ENCODE results near the gene GOLGA8Q. TPM values are rescaled to one million over a fixed set of nuclear protein-coding genes. Genes with fewer than 3 reads are reported as not detected.
"Not testable (repeated sequence)": the region's sequence is repeated elsewhere in the genome, so short reads cannot be mapped to it uniquely, and the experiment has no call there.

GOLGA8Q gene, protein sequence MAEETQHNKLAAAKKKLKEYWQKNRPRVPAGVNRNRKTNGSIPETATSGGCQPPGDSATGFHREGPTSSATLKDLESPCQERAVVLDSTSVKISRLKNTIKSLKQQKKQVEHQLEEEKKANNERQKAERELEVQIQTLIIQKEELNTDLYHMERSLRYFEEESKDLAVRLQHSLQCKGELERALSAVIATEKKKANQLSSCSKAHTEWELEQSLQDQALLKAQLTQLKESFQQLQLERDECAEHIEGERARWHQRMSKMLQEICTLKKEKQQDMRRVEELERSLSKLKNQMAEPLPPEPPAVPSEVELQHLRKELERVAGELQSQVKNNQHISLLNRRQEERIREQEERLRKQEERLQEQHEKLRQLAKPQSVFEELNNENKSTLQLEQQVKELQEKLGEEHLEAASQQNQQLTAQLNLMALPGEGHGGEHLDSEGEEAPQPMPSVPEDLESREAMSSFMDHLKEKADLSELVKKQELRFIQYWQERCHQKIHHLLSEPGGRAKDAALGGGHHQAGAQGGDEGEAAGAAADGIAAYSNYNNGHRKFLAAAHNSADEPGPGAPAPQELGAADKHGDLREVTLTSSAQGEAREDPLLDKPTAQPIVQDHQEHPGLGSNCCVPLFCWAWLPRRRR
- 1 to 10 TPM in 2 of 4 donors, under 1 TPM in 2; 0.31 to 3.3 (median 1.7) TPM for polyA plus RNA-seq (ENCODE audit: insufficient read length in 4 of 4)

DNA sequence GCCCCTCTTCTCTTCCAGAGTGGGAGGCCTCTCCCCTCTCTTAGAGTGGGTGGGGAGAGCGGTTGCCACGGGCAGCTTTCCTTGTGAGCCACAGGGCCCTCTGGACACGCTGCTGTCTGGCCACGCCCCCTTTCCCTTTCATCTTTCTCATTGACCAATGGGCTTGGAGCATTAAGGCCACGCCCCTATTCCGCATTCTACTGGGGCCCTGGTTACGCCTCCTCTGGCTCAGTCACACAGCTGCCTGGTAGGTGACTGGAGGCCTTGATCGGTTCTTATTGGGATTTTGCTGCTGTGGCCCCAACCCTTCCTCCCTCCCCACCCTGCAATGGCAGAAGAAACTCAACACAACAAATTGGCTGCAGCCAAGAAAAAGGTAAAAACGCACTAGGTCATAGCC, at the start of gene GOLGA8Q:
Gene GOLGA8Q (plus strand): TSS at position 301 of the 400 bp plus-strand sequence. CDS start 28 bp downstream, at position 329.
- DNase-seq (ENCODE audit: low read depth in 4 of 4, low spot score in 2 of 4), result not testable (repeated sequence)

DNA sequence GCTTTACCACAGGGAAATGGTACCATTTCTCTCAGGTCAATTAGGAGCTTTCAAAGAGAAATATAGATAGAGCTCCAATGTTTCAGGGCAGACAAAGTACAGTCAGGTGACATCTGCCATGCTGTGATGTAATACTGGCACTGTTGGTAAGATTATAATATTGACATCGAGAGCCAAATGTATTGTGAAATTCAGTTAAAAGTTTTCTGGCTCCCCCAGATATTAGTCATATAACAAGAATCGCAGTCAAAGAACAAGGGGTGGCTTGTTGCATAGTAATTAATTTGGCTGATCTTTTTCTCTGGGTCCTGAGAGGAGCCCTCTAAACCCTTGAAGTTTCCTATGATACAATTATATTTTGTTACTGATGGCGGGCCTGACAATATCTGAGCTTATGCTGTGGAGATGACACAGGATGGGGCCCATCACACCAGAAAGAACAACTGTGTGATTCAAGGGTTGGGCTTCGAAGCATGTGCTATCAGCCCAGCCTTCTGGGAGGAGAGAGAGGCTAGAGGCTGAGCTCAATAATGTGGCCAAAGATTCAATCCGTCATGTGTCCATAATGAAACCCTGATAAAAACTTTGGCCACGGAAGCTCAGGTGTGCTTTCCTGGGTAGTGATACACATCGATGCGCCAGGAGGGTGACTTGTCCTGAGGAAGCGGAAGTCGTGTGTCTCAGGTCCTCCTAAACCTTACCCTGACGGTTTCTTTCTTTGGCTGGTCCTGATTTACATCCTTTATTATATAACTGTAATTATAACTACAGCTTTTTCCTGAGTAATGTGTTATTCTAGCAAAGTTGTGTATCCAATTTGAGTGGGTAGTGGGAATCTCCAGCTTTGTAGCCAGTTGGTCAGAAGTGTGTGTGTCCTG, 48.7 kb upstream of the GOLGA8Q start:
- not testable (repeated sequence) for DNase-seq (ENCODE audit: low read depth in 4 of 4, low spot score in 2 of 4)

DNA sequence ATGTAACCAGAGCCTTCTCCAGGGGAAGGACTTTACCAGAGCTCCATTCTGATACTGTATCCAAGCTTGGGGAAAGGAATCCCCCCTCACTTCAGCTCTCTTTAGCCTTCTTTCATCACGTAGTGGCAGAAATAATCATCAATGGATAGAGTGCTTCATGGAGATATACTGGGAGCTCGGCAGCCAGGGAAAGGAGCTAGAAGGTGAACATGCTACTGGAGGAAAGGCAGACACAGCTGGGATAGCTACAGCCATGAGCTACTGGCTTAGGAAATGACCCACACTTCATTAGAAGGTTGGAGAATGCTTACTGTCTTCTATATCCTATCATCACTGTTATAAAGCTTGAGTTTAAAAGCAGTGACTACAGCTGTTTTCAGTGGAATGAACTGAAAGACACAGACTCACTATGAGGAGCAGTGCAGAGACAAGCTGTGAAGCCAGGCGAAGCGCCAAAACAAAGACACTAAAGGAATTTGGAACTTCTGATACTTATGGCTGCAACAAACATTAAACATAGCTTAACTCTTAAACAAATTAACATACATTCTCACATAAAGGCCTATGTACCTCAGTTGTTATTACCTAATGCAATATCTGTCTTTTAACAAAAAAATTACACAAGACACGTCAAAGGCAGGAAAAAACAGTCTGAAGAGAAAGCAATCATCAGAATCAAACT, 47.5 kb upstream of the GOLGA8Q start:
- peak in 2 of 4 donors; percentile 6 to 7 for DNase-seq (ENCODE audit: low read depth in 4 of 4, low spot score in 2 of 4)

DNA sequence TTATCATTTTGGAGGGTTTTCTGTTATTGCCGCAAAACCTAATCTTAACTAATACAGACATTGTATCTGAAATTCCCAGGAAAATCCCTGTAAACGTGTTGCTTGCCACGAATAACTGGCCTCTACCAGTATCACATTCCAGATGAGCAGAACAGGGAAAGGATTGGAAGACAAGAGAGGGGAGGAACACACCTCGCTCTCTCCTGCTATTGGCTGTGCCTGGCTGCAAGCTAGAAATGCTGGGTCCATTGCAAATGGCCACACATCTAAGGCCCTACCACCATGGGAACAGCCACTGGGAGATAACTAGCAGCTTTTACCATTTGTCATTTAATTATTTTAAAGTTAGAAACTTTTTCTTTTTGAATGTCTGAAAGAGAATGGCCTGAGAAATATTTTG, 37.3 kb upstream of the GOLGA8Q start:
- not testable (repeated sequence) for DNase-seq (ENCODE audit: low read depth in 4 of 4, low spot score in 2 of 4)

DNA sequence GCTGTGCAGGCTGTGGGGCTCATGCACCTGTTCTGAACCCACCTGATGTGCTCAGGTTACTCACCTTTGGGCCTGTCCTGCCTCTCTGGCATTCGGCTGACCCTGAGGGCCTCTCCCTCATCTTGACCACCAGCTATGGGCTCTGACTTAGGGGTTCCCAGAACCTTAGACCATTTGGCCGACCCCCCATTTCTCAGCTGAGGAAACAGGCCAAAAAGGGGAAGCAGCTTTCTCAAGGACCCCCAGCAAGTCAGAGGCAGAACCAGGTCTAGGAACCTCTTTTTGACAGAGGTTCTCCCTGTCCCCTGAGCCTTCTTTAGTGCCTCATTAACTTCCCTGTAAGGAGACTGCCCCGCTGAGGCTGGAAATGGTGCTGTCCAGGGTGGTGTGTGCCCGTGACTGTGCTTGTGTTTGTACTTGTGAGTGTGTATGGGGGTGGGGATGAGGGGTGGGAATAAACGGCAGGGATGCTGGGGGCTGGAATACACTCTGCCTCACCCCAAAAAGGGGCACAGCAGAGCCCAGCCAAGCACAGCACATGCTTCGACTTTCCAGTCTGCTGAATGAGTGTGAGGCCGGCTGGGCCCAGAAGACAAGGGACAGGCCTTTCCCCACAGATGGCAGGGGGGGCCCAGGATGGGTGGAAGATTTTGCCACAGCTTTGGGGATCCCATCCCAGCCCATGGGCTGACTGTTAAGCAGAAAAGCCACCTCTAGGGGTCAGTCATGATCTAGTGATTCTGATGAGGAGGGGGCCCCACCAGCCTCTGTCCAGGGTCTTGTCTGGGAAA, 28.2 kb upstream of the GOLGA8Q start:
- DNase-seq (ENCODE audit: low read depth in 4 of 4, low spot score in 2 of 4), result not testable (repeated sequence)

DNA sequence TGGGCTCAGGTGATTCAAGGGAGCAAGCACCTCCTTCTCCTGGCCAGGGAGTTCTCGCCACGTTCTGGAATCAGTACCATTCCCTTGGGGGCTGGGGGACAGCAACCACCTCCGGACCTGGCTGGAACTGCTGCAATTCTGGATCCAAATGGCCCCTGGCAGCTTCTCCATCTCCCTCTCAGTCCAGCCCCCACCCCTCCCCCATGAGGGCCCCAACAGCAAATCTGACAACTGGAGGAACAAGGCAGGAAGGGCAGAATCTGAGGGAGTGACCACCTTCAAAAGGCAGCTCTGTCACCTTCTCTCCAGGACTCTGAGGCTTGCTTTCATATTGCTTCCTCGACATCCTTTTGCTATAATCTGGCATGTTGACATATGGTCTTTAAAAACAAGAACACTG, 25.9 kb upstream of the GOLGA8Q start:
- DNase-seq (ENCODE audit: low read depth in 4 of 4, low spot score in 2 of 4), result not testable (repeated sequence)

DNA sequence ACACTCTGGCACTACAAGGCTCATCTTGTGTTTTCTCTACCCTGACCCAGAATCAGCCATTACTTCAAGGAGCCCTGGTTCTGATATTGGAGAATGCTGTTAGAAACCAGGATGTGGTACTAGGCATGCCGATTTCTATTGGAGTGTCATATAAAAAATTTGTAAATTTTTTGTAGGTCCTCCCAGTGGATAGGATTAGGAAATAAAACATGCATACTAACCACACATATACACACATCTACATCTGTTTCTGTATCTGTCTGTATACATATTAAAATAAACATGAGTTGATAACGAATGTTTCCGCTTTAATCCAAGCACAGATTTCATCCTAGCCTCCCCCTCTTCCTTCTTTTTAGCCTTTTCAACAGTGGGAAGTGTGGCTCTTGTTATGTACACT, 22.8 kb upstream of the GOLGA8Q start:
- DNase-seq (ENCODE audit: low read depth in 4 of 4, low spot score in 2 of 4), result not testable (repeated sequence)

DNA sequence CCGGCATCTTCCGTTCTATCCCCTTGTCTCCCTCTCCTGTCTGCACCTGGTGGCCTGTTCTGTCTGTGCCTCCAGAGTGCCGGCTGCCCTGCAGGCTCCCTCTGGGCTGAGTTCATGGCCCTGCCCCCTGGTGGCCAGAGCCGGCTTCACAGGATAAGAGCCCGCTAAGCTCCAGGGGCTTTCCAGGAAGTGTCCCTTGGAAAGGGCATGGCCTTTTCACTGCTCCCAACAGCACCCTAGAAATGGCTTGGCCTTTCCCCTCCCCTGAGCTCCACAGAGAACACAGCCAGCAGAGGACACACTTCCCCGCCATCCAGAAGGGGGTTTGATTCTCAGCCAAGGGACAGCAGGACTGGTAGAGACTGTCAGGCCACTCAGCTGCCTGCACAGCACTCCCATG, 15.1 kb downstream of the GOLGA8Q start:
- DNase-seq (ENCODE audit: low read depth in 4 of 4, low spot score in 2 of 4), result not testable (repeated sequence)

DNA sequence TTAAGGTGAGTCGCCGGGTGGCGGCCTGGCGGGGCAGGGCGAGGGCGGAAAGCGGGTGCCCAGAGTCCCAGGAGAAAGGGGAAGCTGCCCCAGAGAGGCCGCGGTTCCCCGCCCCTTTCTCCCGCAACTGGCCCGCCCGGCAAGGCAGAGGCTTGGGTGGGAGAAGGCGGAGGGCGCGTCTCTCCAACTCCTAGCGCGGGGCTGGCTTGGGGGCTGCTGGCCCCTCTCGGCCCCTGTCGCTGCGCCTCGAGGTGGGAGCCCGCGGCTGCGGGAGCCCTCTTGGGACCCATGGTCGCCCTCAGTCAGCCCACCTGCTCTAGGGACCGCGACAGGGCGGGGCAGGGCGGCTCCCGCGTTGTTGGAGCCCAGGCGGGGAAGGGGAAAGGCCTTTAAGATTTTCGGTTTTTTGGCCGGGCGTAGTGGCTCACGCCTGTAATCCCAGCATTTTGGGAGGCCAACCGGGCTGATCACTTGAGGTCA, 21.2 kb downstream of the GOLGA8Q start:
- not testable (repeated sequence) for DNase-seq (ENCODE audit: low read depth in 4 of 4, low spot score in 2 of 4)

DNA sequence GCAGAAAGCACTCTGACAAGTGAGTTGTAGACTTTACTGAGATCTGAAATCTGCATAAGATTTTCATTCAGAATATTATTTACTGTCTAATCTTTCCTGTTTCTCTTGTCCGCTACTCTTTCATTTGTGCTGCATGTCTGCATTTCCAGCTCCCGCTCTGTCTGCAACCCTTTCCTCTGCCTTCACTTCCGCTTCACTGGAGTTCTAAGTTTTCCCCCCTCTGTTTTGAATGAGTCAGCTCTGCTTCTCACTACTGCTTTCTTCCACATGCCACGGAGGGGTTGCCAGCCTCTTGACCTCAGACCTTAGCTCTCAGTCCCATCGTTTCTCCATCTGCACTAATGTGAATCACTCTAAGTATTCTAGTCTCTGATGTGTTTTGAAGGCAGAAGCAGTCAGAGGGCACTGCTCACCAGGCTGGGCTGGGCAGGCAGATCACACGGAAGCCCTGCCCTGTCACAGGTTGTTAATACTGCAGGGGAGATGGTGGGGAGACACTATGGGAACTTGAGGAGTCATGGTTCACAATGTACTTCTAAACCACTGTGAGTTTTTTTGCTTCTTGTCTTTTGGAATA, 27.6 kb downstream of the GOLGA8Q start:
- DNase-seq (ENCODE audit: low read depth in 4 of 4, low spot score in 2 of 4), result not testable (repeated sequence)

DNA sequence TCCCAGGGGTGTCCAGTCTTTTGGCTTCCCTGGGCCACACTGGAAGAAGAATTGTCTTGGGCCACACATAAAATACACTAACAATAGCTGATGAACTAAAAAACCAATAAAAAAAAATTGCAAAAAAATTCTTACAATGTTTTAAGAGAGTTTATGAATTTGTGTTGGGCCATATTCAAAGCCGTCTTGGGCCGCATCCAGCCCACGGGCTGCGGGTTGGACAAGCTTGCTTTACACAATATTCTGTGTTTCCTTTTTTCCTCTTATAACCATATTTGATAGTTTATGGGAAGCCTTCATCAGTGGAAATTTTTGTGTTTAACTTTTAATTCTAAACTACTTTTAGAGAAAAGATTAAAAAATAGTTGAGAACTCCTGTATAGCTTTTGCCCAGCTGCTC, 28.9 kb downstream of the GOLGA8Q start:
- DNase-seq (ENCODE audit: low read depth in 4 of 4, low spot score in 2 of 4), result not testable (repeated sequence)

DNA sequence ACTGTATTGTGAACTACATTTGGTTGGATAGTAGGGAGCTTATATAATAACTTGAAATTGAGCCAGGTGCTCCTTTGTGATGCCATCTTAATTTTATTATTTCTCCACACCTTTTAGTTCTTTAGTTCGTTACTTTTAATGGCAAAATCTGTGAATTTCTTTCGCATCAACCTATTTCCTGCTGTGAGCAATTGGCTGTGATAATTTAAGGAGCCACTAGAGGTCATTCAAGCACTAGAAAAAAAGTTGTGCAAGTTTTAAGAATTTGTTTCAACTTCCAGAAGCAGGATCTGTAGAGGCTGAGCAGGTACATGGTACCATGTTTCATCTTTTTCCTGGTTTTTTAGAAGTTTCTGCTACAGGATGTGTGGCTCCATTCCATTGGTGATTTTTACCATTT, 47.1 kb downstream of the GOLGA8Q start:
- DNase-seq (ENCODE audit: low read depth in 4 of 4, low spot score in 2 of 4), result not testable (repeated sequence)

DNA sequence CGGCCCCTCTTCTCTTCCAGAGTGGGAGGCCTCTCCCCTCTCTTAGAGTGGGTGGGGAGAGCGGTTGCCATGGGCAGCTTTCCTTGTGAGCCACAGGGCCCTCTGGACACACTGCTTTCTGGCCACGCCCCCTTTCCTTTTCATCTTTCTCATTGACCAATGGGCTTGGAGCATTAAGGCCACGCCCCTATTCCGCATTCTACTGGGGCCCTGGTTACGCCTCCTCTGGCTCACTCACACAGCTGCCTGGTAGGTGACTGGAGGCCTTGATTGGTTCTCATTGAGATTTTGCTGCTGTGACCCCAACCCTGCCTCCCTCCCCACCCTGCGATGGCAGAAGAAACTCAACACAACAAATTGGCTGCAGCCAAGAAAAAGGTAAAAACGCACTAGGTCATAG, 51.9 kb downstream of the GOLGA8Q start, which contains the start of gene GOLGA8H:
Gene GOLGA8H (plus strand): TSS at position 233 of the 400 bp plus-strand sequence. CDS start 98 bp downstream, at position 331.
- DNase-seq (ENCODE audit: low read depth in 4 of 4, low spot score in 2 of 4), result not testable (repeated sequence)

Other genes with a start within 250 kb of the GOLGA8Q start
- gene CHRFAM7A, start 158.5 kb upstream of the GOLGA8Q start, polyA plus RNA-seq (ENCODE audit: insufficient read length in 4 of 4), result 1 to 10 TPM in 3 of 4 donors, under 1 TPM in 1; 0.56 to 6.3 (median 3.4) TPM
- gene GOLGA8R, start 137.8 kb upstream of the GOLGA8Q start, polyA plus RNA-seq (ENCODE audit: insufficient read length in 4 of 4), result 10 to 100 TPM in 2 of 4 donors, 1 to 10 TPM in 2; 3.6 to 14.4 (median 9.5) TPM
- 1 to 10 TPM in 2 of 4 donors, under 1 TPM in 2; 0.62 to 1.9 (median 1.2) TPM for gene GOLGA8H, start 52.0 kb downstream of the GOLGA8Q start, polyA plus RNA-seq (ENCODE audit: insufficient read length in 4 of 4)

Data from left renal cortex interstitium (tissue), 4 donors.